Testis (tissue), 3 donors: ENCODE measurements around the gene PHF21A. TPM values are rescaled to one million over a fixed set of nuclear protein-coding genes. Genes with fewer than 3 reads are reported as not detected.
A peak's percentile ranks its signal among the peaks of the same experiment; 100 is the strongest.

Experiments
- DNase-seq: peaks from one replicate; pipeline ENCODE4 v3.0.0-alpha.2; 2019
- H3K27ac ChIP-seq, 2 donors: fragments of 200-600 bp; sonication (generic); one replicate each; pipeline ENCODE4 v1.5.1; 2019
- H3K27me3 ChIP-seq: fragments of 200-600 bp; sonication (generic); one replicate; pipeline ENCODE4 v1.5.1; 2019
- H3K36me3 ChIP-seq: fragments of 200-600 bp; sonication (generic); one replicate; pipeline ENCODE4 v1.5.1; 2017; ENCODE audit warnings: low read depth; ENCODE audit errors: missing control alignments
- H3K4me1 ChIP-seq: fragments of 200-600 bp; sonication (generic); one replicate; pipeline ENCODE4 v1.5.1; 2019
- H3K4me3 ChIP-seq, 2 donors: fragments of 200-600 bp; sonication (generic); one replicate each; pipeline ENCODE4 v1.5.1; 2017 to 2019
- H3K9me3 ChIP-seq: fragments of 200-600 bp; sonication (generic); one replicate; pipeline ENCODE4 v1.5.1; 2017
- CTCF ChIP-seq, 3 experiments: fragments of 450-650 bp in 2 of 3; fragments of 200-600 bp in 1 of 3; sonication (generic) in 1 of 3; IDR thresholded peaks; one replicate each; pipeline ENCODE4 v1.5.1; 2016 to 2019; ENCODE audit warnings: antibody characterized with exemption in 3 of 3, mild to moderate bottlenecking in 2 of 3, moderate library complexity in 1 of 3
- POLR2A ChIP-seq: fragments of 450-650 bp; IDR thresholded peaks from one replicate; pipeline ENCODE4 v1.6.1; 2017; ENCODE audit warnings: antibody characterized with exemption, mild to moderate bottlenecking, moderate library complexity
- WGBS, 2 donors: methylation state at CpG; one replicate each; pipeline ENCODE4 v1.1.5; 2018; 5-methylcytosine and 5-hydroxymethylcytosine counted together
- intact Hi-C: fragments of 100-400 bp; cut with DNase I; formaldehyde crosslinking; loops from one replicate; pipeline ENCODE4 v1.15.1; 2023; ENCODE audit warnings: low total_unique reads
- polyA plus RNA-seq: library from polyadenylated mRNA; stranded (reverse); fragments of 350-450 nt; fragmentation: Illumina TruSeq; extraction: RNeasy Lipid Tissue Mini Kit (QIAGEN cat#74804); gene quantifications from one replicate; pipeline ENCODE4 v1.2.3, GENCODE V29; 2014; ENCODE audit warnings: low read depth, low replicate concordance; ENCODE audit not compliant: insufficient read depth
- total RNA-seq, 2 donors: library from RNA; depleted of rRNA; stranded (reverse); fragments of >200 nt; gene quantifications; one replicate each; pipeline ENCODE4 v1.2.3, GENCODE V29; 2016

The PHF21A gene
- total and polyA plus RNA-seq, 3 donors from 2014 or later, result 53.5 to 83.2 (median 56.6) TPM

GRCh38 chr11:46049325-46049897 is 71.8 kb downstream of the PHF21A start:
- Histone ChIP-seq H3K9me3 (no peaks in the 10 kb centered on the region), H3K27me3 (no peaks in the 10 kb centered on the region), H3K27ac (no peak overlapping the region), H3K4me1 (peaks cover 19% of the 10 kb centered on the region), H3K36me3 (no peaks in the 10 kb centered on the region), H3K4me3 (no peak overlapping the region)
- intact Hi-C loops, result no loop called here
- 88 to 93% methylated on average over 7 of the region's 7 CpGs for WGBS, 2 donors
- no peak for DNase-seq
- no peak for TF ChIP-seq POLR2A
- TF ChIP-seq CTCF (IDR thresholded peaks at IDR 0.05), result no peak

GRCh38 chr11:46048198-46048597 is 73.1 kb downstream of the PHF21A start:
- no peaks in the 10 kb centered on the region for H3K27me3 ChIP-seq
- DNase-seq, result no peak
- WGBS, 2 donors, result 100% methylated on average over 1 of the region's 1 CpG
- TF ChIP-seq POLR2A, result no peak
- no peak for TF ChIP-seq CTCF (IDR thresholded peaks at IDR 0.05)
- intact Hi-C loops, result no loop called here
- no peak overlapping the region for H3K4me3 ChIP-seq
- no peak overlapping the region for H3K27ac ChIP-seq
- peaks cover 19% of the 10 kb centered on the region for H3K4me1 ChIP-seq
- no peaks in the 10 kb centered on the region for H3K9me3 ChIP-seq
- H3K36me3 ChIP-seq, result no peaks in the 10 kb centered on the region

GRCh38 chr11:46047520-46047919 is 73.7 kb downstream of the PHF21A start:
- TF ChIP-seq POLR2A (no peak), CTCF (IDR thresholded peaks at IDR 0.05) (no peak)
- intact Hi-C loops, result no loop called here
- no peak for DNase-seq
- no peak overlapping the region for H3K27ac ChIP-seq
- H3K27me3 ChIP-seq, result no peaks in the 10 kb centered on the region
- H3K4me1 ChIP-seq, result peaks cover 19% of the 10 kb centered on the region
- no peaks in the 10 kb centered on the region for H3K9me3 ChIP-seq
- H3K4me3 ChIP-seq, result no peak overlapping the region
- no peaks in the 10 kb centered on the region for H3K36me3 ChIP-seq

- Histone ChIP-seq H3K27me3 (no peaks in the 10 kb centered on the region), H3K4me1 (peaks cover 19% of the 10 kb centered on the region), H3K4me3 (no peak overlapping the region), H3K36me3 (no peaks in the 10 kb centered on the region), H3K9me3 (no peaks in the 10 kb centered on the region), H3K27ac (peak overlapping the region; percentile 4 to 18)
- DNase-seq, result no peak
- WGBS, 2 donors, result 46 to 59% methylated on average over 1 of the region's 1 CpG
- no peak for TF ChIP-seq POLR2A
- TF ChIP-seq CTCF (IDR thresholded peaks at IDR 0.05), result no peak
- intact Hi-C loops, result no loop called here
These were observed 75.4 kb downstream of the PHF21A start for GRCh38 chr11:46045811-46046210.

GRCh38 chr11:46044601-46045000 is 76.7 kb downstream of the PHF21A start:
- WGBS, 2 donors, result 91 to 96% methylated on average over 2 of the region's 2 CpGs
- no peak for DNase-seq
- intact Hi-C loops, result no loop called here

More at GRCh38 chr11:46044601-46045000, 76.7 kb downstream of the PHF21A start:
- TF ChIP-seq CTCF (IDR thresholded peaks at IDR 0.05) (no peak), POLR2A (no peak)
- Histone ChIP-seq H3K36me3 (no peaks in the 10 kb centered on the region), H3K4me1 (peaks cover 24% of the 10 kb centered on the region), H3K9me3 (no peaks in the 10 kb centered on the region), H3K27ac (no peak overlapping the region), H3K4me3 (no peak overlapping the region), H3K27me3 (no peaks in the 10 kb centered on the region)
